ENCODE measurements around the gene GNA14.
"Not testable (repeated sequence)": the region's sequence is repeated elsewhere in the genome, so short reads cannot be mapped to it uniquely, and the experiment has no call there.

The GNA14 gene

GRCh38 chr9:77486463-77486862 lies 161.7 kb downstream of the GNA14 start:
- no peak for DNase-seq

- DNase-seq: no peak
Observed at GRCh38 chr9:77475641-77476473, 172.3 kb downstream of the GNA14 start.

DNA sequence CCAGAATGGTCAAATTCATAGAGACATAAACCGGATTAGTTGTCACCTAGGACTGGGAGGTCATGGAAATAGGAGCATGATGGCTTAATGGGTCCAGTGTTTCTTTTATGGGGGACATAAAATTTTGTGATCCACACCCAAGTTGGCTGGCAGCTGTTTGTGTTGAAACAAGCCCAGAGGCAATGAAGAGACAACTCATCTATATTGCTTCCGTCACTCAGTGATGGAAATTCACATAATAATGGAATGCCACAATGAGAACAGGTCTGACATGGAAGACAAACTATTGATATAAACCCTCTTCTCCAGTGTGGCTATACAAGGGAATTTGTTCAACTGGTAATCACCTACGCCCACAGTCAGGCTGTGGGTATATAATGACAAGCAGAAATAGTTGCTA lies 173.2 kb downstream of the GNA14 start:
- no peak for DNase-seq

GRCh38 chr9:77472646-77473045 lies 175.5 kb downstream of the GNA14 start:
- no peak for DNase-seq

DNA sequence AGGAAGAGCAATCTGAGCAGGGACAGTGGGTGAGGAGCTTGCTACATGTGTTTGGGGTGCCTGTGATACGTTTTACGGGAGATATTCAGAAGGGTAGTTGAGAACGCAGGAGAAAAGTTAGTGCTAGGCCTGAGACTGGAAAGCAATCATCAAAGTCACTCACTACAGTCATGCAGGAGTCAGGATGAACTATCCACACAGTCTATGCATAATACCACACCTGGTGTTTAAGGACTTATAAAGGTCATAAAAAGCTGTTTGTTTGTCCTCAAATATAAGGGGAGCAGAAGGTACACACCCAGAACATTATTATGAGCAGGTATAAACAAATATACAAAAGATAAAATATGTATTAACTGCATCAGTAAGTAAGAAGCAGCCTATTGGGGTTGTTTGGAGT lies 176.6 kb downstream of the GNA14 start:
- DNase-seq: no peak

GRCh38 chr9:77469515-77470231 lies 178.4 kb downstream of the GNA14 start:
- no peak for DNase-seq

DNA sequence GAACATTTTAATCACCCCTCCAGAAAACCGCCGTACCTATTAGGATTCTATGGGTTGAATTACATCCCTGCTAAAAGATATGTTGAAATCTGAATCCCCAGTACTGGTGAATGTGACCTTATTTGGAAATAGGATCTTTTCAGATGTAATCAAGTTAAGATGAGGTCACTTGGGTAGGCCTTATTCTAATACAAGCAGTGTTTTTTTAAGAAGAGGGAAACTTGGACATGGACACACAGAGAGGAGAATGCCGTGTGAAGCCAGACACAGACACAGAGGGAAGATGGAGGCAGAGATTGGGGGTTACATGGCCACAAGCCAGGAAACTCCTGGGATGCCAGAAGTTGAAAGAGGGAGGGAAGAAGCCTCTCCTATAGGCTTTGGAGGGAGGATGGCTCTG lies 183.5 kb downstream of the GNA14 start:
- no peak for DNase-seq

GRCh38 chr9:77463151-77463550 lies 185.0 kb downstream of the GNA14 start:
- no peak for DNase-seq

DNA sequence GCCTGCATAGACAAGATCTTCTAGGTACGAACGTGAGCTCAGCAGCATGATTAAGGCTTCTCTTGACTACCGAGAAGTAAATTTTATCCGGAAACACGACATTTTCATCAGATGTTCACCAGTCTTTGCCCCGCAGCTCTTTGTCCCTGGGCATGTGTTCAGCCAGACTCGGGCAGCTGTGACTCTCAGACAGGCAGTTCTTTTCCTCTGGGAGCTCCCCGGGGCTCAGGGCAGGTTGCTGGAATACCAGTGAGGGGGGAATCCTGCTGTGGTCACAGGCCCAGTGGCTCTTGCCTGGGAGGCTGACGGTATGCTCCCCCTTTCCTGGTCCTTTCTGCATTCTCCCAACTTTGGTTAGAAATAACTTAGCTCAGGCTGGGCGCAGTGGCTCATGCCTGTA lies 186.1 kb downstream of the GNA14 start:
- DNase-seq: no peak

DNA sequence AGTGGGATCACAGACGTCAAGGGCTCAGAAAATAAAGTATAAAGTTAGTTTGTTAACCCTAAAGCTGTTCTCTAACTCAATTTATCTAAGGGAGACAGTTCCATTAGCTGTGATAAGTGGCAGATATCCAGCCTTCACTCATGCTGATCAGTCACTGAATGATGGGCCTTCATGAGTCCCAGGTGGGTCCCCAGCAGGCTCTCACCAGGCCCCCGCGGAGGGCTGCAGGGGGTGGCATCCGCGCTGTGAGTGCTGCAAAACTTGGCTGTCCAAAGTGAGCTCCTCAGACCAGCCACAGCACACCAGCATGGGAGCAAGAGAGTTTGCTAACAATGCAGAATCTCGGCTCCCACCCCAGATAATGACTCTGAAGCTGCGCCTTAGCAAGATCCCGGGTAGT lies 187.2 kb downstream of the GNA14 start:
- no peak for DNase-seq

GRCh38 chr9:77457916-77458592 lies 190.1 kb downstream of the GNA14 start:
- peak; percentile 30 to 50 for DNase-seq

DNA sequence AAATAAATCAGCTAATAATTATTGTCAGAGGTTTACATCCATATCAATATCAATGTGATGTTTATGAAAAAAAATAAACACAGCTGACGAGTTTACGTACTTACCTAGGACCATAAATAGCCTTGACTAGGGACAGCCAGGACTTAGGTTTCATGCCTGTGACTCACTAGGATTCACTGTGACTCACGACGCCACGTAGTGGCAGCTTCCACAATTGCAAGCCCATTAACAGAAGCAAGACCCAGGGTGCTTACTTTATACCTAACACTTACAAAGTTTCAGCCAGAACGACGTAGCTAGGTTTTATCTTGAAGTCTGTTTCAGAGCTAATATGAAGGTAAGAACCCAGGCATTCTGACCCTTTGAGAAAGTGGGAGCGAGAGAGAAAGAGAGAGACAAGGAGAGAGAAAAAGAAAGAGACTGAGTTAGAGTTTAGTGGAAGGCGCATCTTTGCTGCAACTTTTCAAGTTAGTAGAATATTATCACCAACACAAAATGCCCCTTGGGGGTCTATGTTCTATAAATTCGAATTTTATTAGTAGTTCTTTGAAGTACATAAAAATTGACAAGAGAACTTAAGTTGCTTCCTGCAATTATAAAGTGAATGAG lies 191.2 kb downstream of the GNA14 start:
- DNase-seq: peak; percentile 63 to 69

GRCh38 chr9:77455312-77455927 lies 192.7 kb downstream of the GNA14 start:
- DNase-seq: peak in 1 of 2 experiments; percentile 1

- no peak for DNase-seq
Observed at GRCh38 chr9:77454663-77455062, 193.5 kb downstream of the GNA14 start.

GRCh38 chr9:77453825-77454647 lies 194.1 kb downstream of the GNA14 start:
- DNase-seq: no peak

DNA sequence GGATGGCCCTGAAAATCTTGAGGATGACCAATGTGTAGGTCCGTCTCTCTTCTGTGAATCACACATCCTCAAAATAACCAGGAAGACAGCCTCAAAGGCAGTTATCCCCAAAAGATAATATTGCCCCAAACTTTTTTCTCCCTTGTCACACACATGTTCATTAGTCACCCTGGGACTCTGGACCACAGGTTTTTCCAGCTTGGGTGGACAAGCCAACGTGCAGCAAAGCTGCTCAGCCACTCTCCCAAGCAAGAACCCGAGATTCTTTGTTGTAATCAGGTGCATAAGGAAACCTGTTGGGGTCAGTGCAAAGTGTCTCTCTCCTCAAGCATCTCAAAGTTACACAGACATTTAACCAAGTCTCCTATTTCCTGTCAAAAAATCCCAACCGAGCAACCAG lies 196.6 kb downstream of the GNA14 start:
- no peak for DNase-seq

GRCh38 chr9:77450085-77450475 lies 198.0 kb downstream of the GNA14 start:
- DNase-seq: no peak

DNA sequence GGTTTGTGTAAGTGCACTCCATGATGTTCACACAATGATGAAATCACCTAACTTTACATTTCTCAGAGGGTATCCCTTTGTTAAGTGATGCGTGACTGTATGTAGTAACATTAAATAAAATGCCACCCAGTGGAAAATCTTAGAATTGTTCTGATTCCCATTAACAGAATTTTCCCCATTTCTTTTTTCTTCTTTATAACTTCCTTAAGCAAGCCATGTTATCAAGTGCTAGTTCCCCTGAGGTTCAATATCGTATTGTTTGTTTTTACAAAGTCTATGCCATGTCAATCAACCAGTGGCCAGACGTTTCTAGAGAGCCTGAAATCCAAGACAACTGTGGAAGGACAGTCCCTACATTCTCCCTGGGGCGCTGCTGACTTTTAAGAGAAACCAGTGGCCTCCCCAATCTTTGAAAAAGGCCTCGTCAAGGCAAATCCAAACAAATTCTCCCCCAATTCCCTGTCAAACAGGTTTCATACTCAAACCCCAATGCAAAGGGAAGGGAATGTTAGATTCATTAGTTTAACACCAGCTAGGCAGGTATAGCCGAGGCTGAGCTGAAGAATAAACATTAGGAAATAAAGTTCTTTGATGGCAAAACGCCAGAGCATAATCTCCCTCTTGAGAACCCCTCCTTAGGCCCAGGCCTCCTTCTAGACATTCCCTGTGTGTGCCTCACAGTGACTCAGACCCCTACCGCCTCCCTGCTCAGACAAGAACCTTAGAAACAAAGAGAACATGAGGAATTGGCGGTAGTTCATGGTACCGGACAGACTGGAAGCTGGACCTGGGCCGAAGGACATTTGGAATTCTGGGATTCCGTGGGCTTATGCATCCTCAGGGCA lies 198.7 kb downstream of the GNA14 start:
- DNase-seq: no peak

- no peak for DNase-seq
Observed at GRCh38 chr9:77447646-77448045, 200.5 kb downstream of the GNA14 start.

- no peak for DNase-seq
Observed at GRCh38 chr9:77442436-77442835, 205.7 kb downstream of the GNA14 start.

DNA sequence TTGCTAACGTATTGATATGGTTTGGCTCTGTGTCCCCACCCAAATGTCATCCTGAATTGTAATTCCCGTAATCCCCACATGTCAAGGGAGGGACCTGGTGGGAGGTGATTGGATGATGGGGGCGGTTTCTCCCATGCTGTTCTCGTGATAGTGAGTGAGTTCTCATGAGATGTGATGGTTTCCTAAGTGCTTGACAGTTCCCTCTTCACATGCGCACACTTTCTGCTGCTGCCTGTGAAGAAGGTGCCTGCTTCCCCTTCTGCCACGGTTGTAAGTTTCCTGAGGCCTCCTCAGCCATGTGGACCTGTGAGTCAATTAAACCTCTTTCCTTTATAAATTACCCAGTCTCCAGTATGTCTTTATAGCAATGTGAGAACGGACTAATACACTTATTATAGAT lies 207.0 kb downstream of the GNA14 start:
- not testable (repeated sequence) for DNase-seq
